HUES6 (cell line): Measurements from ENCODE around the gene GRN.
"Not testable (repeated sequence)": the region's sequence is repeated elsewhere in the genome, so short reads cannot be mapped to it uniquely, and the experiment has no call there.

ENCODE experiments used
- H3K27ac ChIP-seq: 2 replicates; pipeline ENCODE4 v1.7.0; 2013; ENCODE audit warnings: low read depth, mild to moderate bottlenecking, low read length, inconsistent platforms
- H3K27me3 ChIP-seq: 2 replicates; pipeline ENCODE4 v1.6.1; 2013; ENCODE audit warnings: low read length; ENCODE audit not compliant: control insufficient read depth, insufficient read depth
- H3K36me3 ChIP-seq: 2 replicates; pipeline ENCODE4 v1.6.1; 2013; ENCODE audit warnings: low read length; ENCODE audit not compliant: control insufficient read depth, insufficient read depth
- H3K4me1 ChIP-seq: 2 replicates; pipeline ENCODE4 v1.6.1; 2013; ENCODE audit warnings: low read length; ENCODE audit not compliant: control insufficient read depth, insufficient read depth
- H3K4me3 ChIP-seq: 2 replicates; pipeline ENCODE4 v1.5.1; 2013; ENCODE audit warnings: low read depth, low read length
- H3K9ac ChIP-seq: one replicate; pipeline ENCODE4 v1.6.1; 2013; ENCODE audit warnings: mild to moderate bottlenecking, low read length
- H3K9me3 ChIP-seq: 2 replicates; pipeline ENCODE4 v1.6.1; 2013; ENCODE audit warnings: low read depth, low read length; ENCODE audit not compliant: control insufficient read depth, insufficient read depth

GRN gene

DNA sequence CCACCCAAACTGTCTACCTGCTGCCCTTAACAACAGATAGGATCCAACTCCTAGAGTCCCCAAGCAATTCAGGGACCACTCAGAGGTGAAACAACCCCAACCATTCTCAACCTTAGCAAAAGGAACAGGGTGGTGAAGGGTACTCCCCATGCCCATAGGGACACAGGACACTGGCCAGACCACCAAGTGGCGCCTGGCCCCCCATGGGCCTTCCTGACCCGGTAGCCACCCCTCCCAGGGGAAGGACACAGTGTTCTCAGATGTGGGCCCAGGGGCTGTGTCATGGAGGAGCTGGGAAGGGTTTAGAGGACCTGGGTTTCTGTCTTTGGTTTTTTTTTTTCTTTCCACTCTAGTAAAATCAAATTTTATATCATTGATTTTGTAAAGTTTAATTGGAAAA lies 10.8 kb upstream of the GRN start:
- H3K9ac ChIP-seq: no peak overlapping the region
- H3K4me1 ChIP-seq: peaks cover 14% of the 10 kb centered on the region; the same call in 1 of the 2 replicates
- no peaks in the 10 kb centered on the region for H3K36me3 ChIP-seq
- no peaks in the 10 kb centered on the region for H3K9me3 ChIP-seq
- no peak overlapping the region for H3K4me3 ChIP-seq
- H3K27ac ChIP-seq: no peak overlapping the region
- no peaks in the 10 kb centered on the region for H3K27me3 ChIP-seq

DNA sequence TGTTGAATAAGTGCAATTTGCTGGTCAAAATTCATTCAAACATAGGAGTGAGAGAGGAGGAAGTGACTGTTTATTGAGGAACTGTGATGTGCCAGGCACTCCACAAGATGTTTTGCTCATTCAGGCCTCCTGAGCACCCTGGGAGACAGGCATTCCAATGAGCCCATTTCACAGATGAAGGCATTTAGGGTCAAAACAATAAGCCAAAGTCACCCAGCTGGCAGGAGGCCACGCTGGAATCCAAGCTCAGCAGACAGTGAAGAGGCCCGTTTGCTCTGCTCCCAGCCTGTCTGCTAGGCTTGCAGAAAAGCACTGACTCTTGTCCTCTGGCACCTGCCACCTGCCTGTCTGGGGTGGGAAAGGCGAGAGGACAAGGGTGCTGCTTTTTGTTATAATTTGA lies 10.4 kb upstream of the GRN start:
- Histone ChIP-seq H3K36me3 (no peaks in the 10 kb centered on the region), H3K27me3 (no peaks in the 10 kb centered on the region), H3K9me3 (no peaks in the 10 kb centered on the region), H3K4me1 (peaks cover 14% of the 10 kb centered on the region; the same call in 1 of the 2 replicates), H3K4me3 (no peak overlapping the region), H3K27ac (no peak overlapping the region), H3K9ac (no peak overlapping the region)

- no peaks in the 10 kb centered on the region for H3K36me3 ChIP-seq
- H3K27ac ChIP-seq: no peak overlapping the region
- no peak overlapping the region for H3K4me3 ChIP-seq
- no peaks in the 10 kb centered on the region for H3K9me3 ChIP-seq
- H3K4me1 ChIP-seq: peaks cover 14% of the 10 kb centered on the region; the same call in 1 of the 2 replicates
- no peaks in the 10 kb centered on the region for H3K27me3 ChIP-seq
- no peak overlapping the region for H3K9ac ChIP-seq
Measured at GRCh38 chr17:44335564-44335963, 9.5 kb upstream of the GRN start.

GRCh38 chr17:44335968-44336367 lies 9.1 kb upstream of the GRN start:
- no peak overlapping the region for H3K9ac ChIP-seq
- H3K4me1 ChIP-seq: peaks cover 14% of the 10 kb centered on the region; the same call in 1 of the 2 replicates
- H3K36me3 ChIP-seq: no peaks in the 10 kb centered on the region
- H3K9me3 ChIP-seq: no peaks in the 10 kb centered on the region
- H3K27ac ChIP-seq: no peak overlapping the region
- H3K27me3 ChIP-seq: no peaks in the 10 kb centered on the region
- no peak overlapping the region for H3K4me3 ChIP-seq

DNA sequence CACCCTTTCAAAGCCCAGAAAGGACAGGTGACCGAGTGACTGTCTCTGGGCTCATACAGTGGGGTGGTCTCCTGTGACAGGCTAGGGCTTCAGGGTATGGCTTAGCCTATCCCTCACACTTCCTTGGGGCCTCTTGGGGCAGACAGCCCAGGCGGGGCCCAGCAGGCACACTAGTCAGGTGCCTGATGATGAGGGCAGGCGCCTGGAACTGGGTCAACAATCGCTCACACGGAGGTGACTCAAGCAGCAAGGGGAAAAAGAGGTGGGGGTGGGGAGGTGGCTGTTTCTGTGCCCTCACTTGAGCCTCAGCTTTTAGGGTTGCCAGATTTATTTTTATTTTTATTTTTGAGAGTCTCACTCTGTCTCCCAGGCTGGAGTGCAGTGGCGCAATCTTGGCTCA lies 6.4 kb upstream of the GRN start:
- H3K36me3 ChIP-seq: no peaks in the 10 kb centered on the region
- no peak overlapping the region for H3K9ac ChIP-seq
- no peak overlapping the region for H3K4me3 ChIP-seq
- peaks cover 10% of the 10 kb centered on the region; the same call in 1 of the 2 replicates for H3K4me1 ChIP-seq
- H3K27me3 ChIP-seq: no peaks in the 10 kb centered on the region
- H3K27ac ChIP-seq: no peak overlapping the region
- H3K9me3 ChIP-seq: no peaks in the 10 kb centered on the region

- not testable (repeated sequence) for H3K36me3 ChIP-seq, H3K4me1 ChIP-seq, H3K27me3 ChIP-seq, H3K9ac ChIP-seq, H3K4me3 ChIP-seq, H3K9me3 ChIP-seq, H3K27ac ChIP-seq
Measured at GRCh38 chr17:44340553-44340952, 4.5 kb upstream of the GRN start.

GRCh38 chr17:44343510-44344209 lies 1.4 kb upstream of the GRN start:
- H3K9me3 ChIP-seq: no peaks in the 10 kb centered on the region
- no peak overlapping the region for H3K4me3 ChIP-seq
- H3K27ac ChIP-seq: no peak overlapping the region
- no peaks in the 10 kb centered on the region for H3K36me3 ChIP-seq
- no peak overlapping the region for H3K9ac ChIP-seq
- peaks cover 6% of the 10 kb centered on the region for H3K4me1 ChIP-seq
- peaks cover 3% of the 10 kb centered on the region; the same call in 1 of the 2 replicates for H3K27me3 ChIP-seq

GRCh38 chr17:44345454-44346026 lies 438 bp downstream of the GRN start:
- Histone ChIP-seq H3K27ac (no peak overlapping the region), H3K36me3 (no peaks in the 10 kb centered on the region), H3K9me3 (no peaks in the 10 kb centered on the region), H3K9ac (peak overlapping the region; percentile 60), H3K4me3 (peak overlapping the region; percentile 78), H3K27me3 (peaks cover 3% of the 10 kb centered on the region; the same call in 1 of the 2 replicates), H3K4me1 (peaks cover 5% of the 10 kb centered on the region)

DNA sequence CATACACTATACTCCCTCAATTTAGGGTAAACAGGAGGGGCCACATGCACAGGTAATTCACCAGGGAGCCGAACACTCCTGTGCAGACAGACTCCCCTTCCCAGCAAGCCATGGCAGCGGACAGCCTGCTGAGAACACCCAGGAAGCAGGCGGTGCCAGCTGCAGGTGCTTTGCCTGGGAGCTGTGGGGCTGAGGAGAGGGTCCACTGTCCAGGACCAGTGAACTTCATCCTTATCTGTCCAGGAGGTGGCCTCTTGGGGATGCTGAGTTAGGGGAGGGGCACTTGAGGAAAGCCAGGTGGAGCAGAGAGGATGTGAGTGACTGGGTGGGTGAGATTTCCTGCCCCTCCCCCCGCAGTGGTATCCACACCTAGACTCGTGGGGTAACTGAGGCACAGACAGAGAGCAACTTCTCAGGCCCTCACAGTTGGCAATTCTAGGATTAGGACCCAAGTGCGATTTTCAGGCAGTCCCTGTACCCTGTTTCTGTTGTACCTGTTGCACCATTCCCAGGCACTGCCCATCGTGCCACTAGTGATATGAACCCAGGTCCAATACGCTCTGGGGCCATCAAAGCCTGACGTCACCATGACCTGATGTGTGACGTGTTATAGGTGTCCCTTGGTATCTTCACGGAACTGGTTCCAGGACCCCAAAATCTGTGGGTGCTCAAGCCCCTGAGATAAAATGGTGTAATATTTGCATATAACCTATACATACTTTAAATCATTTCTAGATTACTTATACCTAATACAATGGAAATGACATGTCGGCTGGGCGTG lies 1.2 kb downstream of the GRN start:
- Histone ChIP-seq H3K4me1 (peaks cover 5% of the 10 kb centered on the region), H3K9me3 (no peaks in the 10 kb centered on the region), H3K9ac (no peak overlapping the region), H3K36me3 (peaks cover 4% of the 10 kb centered on the region), H3K4me3 (peak overlapping the region; percentile 78), H3K27ac (no peak overlapping the region), H3K27me3 (peaks cover 3% of the 10 kb centered on the region; the same call in 1 of the 2 replicates)

- H3K9ac ChIP-seq, H3K27ac ChIP-seq, H3K4me3 ChIP-seq: not testable (repeated sequence)
Measured at GRCh38 chr17:44347206-44348055, 2.3 kb downstream of the GRN start.

More at GRCh38 chr17:44347206-44348055, 2.3 kb downstream of the GRN start:
- H3K36me3 ChIP-seq: peaks cover 15% of the 10 kb centered on the region
- not testable (repeated sequence) for H3K27me3 ChIP-seq, H3K4me1 ChIP-seq, H3K9me3 ChIP-seq
